Globus pallidus (tissue), 1 donor: ENCODE measurements around the gene SWAP70.
A peak's percentile ranks its signal among the peaks of the same experiment; 100 is the strongest.
"Not testable (repeated sequence)": the region's sequence is repeated elsewhere in the genome, so short reads cannot be mapped to it uniquely, and the experiment has no call there.

Experiments used
- DNase-seq: peaks from one replicate; pipeline ENCODE4 v3.0.0-alpha.2; 2015; ENCODE audit warnings: low spot score

The SWAP70 gene

DNA sequence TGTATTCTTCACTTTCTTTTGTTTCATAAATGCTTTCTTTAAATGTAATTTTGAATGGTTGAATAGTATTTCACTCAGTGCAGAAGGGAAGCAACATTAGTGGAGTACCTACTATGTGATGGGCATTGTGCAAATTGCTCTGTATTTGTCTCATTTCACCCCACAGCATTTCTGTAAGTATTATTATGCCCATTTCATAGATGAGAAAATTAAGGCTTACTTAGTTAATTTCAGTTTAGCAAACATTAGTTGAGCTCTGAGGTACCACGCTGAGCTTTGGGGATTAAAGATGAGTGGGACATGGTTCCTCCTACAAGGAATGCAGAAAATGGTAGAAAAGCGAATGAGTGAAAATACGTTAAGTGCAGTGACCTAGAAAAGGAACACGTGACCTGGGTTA lies 58.1 kb downstream of the SWAP70 start:
- DNase-seq: no peak

DNA sequence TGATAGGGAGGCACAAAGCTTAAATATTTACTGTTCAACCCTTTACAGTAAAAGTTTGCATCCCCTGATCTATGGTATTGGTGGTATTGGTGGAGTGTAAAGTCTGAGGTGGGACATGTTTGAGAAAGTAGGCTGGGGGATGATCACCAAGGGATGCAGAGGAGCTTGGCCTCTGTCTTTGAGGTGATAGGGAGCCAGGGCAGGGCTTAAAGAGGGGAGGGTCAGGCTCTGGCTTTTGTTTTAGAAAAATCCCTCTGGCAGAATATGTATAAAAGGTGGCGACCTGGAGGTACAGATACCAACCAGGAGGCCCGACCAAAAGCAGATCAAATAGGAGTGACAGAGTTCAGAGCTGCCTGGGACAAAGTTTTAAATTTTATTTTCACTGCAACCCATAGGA lies 59.0 kb downstream of the SWAP70 start:
- no peak for DNase-seq

DNA sequence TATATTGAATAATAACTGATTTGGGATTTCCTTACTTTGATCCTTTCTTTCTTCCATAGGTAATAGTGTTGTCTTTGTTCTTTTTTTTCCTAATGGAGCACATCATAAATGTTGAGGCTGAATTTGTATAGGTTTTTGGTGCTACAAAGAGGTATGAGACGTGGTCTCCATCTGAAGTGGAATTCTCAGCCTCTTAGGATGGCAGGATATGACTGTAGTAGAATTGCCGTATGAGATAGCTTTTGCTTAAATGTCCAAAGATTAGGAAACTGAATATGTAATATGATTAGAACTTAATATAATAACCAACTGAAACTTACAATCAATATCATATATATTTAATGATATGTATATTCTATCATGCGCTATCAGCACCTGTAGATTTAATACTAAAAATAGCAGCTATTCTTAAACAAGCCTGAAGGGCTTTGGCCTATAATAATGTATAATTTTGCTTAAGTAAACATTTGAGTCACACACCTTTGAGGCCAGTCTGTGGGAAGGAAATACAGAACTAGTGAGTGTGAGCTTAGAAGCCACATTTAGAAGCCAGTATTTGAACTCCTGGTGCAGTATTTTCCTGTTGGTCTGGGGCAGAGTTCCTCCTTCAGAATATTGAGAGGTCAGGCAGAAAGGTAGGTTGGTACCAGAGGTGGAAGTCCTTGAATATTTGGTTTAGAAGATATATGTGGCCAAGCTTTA lies 62.6 kb downstream of the SWAP70 start:
- DNase-seq: no peak

DNA sequence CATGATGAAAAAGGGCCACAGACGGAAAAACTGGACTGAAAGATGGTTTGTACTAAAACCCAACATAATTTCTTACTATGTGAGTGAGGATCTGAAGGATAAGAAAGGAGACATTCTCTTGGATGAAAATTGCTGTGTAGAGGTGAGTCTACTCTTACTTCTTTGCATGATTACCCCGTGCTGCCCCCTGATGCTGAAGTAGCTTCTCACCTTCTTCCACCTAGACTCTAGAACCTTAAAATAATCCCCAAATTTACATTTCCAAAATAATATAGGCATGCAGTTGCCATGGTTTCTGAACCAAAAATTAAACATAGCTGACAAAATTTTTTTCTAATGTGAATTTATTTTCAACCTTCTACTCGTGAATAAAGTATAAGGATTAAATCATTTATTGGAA lies 64.2 kb downstream of the SWAP70 start:
- no peak for DNase-seq

DNA sequence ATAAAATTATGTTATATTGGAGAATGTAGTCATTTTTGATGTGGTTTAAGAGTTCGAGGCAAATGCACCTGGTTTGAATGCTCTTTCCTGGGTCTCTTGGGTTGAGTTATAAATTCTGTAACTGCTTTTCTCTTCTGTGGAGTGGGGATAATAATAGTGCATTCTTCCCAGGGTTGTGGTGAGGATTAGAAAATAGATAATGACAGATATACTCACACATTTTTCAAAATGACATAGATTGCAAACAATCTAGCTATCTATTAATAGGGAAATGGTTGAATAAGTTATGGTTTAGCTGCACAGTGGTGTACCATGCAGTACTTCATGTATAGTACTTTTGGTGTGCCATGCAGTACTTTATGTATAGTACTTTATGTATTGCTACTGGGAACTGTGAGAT lies 67.4 kb downstream of the SWAP70 start:
- no peak for DNase-seq

DNA sequence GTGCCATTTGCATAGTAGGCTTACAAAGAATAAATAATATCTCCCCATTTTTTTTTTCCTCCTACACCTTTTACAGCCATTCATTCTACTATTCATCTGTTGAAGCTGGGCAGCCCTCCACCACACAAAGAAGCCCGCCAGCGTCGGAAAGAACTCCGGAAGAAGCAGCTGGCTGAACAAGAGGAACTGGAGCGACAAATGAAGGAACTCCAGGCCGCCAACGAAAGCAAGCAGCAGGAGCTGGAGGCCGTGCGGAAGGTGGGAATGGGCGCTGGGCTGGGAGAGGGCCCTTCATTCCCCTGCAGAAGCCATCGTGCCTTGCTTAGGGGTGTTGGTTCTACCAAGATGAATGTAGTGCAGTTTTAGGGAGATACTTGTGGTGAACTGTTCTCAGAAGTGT lies 68.6 kb downstream of the SWAP70 start:
- peak; percentile 17 for DNase-seq

DNA sequence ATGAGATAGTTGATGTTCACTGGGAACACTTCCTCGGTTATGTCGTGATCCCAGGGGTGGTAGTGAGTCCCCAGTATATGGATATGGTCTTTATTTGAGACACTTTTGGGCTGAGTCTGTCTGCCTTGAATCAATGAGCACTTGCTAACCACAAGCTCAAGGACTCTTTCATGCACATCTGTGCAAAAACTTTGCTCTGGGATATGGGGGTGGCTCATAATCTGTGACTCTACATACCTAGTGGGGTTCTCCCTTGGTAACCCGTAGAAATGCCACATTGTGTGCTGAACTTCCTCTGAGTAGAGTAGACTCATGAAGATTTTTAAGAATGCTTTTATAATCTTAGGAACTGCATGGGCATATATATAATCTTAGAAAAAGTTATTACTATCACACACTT lies 69.3 kb downstream of the SWAP70 start:
- DNase-seq: no peak

DNA sequence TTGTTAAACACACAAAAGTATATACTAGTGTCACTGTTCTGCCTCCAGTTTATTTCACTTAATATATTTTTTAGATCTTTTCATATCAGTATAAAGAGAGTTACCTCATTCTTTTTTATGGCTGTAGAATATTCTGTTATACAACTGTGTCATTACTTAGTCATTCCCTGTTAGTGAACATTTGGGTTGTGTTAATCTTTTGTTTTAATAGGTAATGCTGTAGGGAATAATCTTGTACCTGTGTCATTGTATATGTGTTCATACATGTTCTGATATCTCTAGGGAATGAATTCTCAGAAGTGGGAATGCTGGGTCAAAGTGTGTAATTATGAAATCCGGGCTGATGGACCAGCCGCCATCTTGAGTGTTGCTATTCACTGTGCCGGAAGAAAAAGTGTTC lies 71.4 kb downstream of the SWAP70 start:
- DNase-seq: no peak

DNA sequence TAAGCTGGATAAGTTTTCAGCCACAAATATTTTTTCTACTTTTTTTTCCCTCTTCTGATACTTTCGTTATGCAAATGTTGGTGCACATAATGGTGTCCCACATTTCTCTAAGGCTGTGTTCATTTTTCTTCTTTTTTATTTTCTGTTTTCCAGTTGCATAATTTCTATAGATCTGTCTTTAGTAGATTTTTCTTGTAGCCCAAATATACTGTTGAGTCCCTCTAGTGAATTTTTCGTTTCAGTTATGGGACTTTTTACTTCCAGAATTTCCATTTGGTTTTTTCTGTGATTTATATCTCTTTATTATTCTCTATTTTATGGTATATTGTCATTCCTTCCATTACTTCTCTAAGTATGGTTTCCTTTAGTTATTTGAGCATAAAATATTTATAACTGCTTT lies 72.0 kb downstream of the SWAP70 start:
- DNase-seq: no peak

DNA sequence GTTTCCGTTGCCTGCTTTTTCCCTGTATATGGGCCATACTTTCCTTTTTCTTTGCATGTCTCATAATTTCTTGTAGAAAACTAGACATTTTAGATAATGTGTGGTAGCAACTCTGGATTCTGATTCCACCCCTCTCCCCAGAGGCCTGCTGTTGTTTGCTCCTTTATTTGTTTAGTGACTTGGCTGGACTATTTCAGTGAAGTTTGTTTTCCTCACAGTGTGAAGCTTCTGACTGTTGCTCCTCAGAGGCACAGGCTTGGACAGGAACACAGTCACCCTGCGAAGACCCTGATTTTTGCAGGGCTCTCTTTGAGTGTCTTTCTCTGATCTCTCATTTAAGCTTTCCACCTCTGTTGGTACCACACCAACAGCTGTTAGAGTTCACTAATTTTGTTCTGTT lies 72.5 kb downstream of the SWAP70 start:
- DNase-seq: no peak

DNA sequence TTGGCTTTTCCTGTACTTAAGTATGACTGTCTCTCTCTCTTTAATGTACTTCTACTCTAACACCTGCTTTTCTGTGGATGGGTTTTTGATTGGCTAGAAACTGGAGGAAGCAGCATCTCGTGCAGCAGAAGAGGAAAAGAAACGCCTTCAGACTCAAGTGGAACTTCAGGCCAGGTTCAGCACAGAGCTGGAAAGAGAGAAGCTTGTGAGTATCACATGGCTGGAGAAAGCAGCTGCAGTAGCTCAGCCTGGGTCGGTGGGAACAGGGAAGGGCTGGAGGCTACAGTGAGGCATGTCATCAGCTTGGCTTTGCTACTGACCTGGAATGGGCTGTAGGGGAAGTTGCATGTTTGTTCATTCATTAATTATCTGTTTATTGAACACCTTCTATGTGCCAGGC lies 74.2 kb downstream of the SWAP70 start:
- peak; percentile 49 for DNase-seq

DNA sequence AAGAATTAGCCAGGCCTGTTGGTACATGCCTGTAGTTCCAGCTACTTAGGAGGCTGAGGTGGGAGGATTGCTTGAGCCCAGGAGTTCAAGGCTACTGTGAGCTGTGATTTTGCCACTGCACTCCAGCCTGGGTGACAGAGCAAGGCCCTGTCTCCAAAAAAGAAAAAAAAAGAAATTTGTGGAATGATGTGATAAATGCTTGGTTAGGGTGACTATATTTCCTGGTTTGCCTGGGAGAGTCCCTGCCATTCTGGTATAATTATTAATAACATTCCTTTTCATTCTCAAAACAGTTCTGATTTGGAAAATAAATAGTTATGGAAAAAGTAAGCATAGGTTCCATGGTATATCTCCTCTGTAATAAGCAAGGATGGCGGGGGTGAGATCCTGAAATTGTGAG lies 74.8 kb downstream of the SWAP70 start:
- no peak for DNase-seq

DNA sequence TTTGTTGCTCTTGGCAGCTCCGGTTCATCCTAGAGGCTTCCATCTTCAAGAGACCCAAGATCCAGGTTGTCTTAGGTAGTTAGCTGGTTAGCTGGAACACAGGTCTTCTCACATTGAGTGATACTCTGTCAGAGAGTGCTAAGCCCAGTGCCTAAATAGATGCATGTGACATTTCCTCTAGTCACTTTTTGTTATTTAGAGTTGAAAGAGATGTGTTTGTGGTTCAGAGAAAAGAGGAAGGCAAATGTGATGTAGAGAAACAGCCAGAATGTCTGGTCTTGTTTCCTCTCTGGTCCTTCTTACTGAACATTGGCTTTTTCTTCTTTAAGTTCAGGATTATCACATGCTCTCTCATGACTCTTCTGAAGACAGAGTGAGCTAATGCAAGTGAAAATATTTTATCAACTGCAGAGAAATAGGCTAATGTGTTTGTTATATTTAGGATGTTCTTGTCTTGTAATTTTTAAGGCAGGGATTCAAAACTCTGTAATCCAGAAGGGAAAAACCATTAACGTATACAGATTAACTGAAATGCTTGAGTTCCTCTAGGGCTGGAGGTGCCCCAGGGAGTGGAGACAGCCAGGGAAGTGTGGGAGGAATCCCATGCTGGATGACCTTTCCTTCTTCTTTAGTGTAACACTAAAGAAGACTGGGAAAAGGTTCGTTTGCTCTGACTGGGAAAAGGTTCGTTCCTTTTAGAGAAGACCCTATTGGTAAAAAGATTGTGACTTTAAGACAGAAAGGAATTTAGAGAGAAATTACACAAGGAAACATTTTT lies 75.4 kb downstream of the SWAP70 start:
- peak; percentile 66 for DNase-seq

DNA sequence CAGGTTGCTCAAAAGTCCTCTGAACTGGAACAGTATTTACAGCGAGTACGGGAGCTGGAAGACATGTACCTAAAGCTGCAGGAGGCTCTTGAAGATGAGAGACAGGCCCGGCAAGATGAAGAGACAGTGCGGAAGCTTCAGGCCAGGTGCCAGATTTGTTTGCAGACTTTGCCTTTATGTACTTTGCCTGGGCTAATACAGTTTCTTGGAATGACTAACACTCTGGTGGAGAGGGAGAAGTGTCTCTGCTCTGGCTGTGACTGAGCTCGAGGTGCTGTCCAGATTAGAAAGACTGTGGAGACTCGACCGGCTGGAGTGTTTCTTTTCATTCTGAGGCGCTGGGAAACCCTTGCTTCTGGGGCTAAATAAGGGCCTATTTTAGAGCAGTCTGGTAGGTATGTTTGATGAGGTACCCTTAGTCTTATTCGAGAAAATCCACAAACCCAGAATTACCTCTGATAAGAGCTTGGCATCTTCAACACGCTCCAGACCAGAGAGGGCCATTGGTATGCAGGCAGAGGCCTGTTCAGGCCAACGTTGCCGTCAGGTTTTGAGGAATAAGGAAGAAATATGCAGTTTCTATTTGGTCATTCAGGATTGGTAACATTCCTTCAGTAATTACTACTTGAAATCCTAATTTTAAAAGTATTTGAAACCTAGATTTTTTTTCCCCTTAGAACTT lies 76.5 kb downstream of the SWAP70 start:
- DNase-seq: no peak

DNA sequence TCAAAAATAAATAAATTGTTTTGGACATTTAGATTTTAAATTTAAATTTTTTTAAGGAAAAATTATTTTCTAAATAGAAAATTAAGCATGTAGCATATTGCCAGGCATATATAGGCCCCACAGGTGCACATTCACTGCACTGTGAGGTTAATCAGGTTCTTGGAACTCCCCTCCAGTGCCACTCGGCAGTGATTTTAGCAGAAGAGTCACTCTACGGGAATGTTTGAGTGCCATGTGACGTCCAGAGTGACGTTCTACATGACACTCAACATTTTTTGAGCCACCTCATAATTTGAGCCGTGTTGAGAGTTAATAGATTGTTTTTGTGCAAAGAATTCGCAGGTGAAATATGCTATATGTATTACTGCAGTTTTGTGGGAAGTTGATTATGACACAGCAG lies 77.4 kb downstream of the SWAP70 start:
- no peak for DNase-seq

DNA sequence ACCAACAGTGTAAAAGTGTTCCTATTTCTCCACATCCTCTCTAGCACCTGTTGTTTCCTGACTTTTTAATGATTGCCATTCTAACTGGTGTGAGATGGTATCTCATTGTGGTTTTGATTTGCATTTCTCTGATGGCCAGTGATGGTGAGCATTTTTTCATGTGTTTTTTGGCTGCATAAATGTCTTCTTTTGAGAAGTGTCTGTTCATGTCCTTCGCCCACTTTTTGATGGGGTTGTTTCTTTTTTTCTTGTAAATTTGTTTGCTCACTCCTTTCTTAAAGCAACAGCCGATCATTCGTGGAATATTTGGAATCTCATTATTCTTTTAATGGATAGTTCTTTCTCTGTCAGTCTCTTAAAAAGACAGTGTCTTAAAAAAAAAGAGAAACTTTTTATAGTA lies 79.6 kb downstream of the SWAP70 start:
- not testable (repeated sequence) for DNase-seq

DNA sequence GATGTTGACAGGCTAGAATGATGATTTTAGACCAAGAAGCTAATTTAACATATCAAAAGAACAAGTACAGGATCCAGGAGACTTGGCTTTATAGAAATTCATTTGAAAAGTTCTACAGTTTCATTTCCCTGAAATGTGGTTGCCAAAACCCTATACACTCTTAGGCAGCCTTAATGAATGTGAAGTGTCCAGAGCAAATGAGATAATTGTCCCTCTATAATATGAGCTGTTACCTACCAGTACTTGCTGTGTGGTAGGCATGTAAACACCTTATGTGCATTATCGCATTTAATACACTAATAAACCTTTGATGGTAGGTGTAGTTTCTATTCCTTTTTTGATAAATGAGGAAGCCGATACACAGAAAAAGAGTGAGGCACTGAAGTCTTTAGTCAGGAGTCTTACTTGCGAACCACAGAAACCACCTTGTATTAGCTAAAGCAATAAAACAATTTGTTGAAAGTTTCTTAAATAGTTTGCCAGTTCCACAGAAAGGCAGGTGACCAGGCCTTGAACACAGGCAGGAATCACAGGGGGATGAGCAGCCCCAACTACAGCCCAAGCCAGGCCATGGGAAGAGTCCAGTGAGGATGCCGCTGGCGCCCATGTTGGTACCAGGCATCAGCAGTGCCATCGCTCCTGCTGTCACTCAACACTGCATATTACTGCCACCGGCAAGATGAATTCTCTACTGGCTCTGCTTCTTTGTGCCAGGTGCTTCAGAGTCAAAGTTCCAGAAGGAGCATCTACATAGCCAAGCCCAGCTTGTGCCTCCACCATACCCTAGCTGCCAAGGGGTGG lies 81.7 kb downstream of the SWAP70 start:
- DNase-seq: no peak

DNA sequence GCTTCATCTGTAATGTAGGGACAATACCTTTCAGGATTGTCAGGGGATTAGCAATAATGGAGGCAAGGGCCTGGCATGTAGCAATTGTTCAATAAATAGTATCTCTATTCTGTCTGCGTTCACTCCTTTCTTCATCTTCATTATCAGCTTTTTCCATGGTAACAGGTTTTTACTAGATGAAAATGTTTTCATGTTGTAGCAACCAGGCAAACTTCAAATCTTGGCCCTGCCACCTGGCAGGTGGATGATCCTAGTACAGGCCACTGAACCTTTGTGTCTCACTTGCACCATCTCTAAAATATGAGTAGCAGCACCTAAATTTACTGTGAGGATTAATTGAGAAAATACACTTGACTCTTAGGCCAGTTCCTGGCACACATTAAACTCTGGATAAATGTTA lies 83.4 kb downstream of the SWAP70 start:
- no peak for DNase-seq

DNA sequence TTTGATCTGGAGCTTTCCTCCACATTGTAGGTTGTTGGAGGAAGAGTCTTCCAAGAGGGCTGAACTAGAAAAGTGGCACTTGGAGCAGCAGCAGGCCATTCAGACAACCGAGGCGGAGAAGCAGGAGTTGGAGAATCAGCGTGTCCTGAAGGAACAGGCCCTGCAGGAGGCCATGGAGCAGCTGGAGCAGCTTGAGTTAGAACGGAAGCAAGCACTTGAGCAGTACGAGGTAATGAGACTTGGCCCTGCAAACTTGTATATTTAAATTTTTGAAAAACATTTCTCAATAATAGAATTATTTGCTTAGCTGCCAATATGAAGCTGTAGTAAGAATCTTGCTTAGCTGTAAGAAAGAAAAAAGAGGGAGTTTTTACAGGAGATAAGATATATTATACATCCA lies 84.0 kb downstream of the SWAP70 start:
- DNase-seq: no peak

DNA sequence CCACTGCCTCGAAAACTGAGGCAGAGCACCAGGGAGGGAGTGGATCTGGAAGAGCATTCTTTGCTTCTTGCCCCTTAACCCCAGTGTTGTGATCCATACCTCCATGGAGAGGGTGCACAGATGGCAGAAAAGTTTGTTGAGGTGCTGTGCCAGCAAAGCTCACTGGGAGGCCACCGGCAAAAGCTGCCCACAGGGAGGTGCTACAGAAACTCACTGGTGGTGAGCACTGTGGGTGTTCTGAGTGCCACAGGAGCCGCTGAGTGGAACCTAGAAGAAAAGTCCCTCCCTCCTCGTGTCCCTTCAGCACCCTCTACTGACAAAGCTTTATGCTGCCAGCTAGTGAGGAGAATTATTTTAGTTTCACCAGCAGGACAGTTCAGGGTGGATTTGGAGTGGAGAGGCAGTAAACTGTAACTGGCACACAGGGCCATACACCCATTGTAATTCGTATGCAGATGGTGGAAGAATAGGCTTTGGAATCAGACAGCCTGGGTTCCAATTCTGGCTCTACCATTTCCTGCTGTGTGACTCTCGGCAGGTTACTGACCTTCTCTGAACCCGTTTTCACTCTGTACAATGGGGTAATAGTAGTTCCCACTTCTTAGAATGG lies 84.6 kb downstream of the SWAP70 start:
- peak; percentile 82 for DNase-seq

DNA sequence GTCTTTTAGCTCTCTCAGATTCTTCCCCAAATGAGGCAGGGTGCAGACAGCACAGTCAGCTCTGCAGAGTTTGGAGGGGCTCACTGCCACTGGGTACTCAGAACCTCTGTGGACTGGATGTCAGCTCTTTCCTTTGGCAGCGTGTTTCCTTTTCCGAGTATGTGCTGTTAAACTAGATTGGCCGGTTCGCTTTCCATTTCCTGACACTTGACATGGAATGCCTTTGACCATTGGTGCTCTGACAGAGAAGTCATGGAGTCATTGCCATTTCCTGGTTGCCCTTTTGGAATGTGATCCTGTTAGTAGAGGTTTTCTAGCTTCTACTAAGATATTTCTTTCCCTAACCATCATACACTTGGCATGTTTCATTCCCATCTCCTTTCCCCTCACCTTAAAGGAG lies 86.7 kb downstream of the SWAP70 start:
- no peak for DNase-seq

DNA sequence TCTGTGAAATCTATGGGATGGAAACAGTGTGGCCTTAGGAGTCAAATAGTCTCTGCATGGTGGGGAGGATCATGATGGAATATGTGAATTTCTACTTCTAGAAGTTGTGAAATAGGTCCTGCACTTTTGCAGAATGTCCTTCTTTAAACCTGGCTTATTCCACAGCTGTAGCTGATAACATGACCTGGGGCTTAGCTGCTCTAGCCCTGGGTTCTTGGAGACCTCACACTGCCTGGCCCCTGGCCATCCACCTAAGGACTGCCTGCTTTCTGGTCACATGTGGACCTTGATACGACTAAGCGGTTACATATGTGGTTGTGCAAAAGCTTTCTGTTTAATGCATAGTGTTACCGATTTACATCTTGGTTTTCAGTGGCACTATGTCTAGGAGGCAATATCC lies 88.2 kb downstream of the SWAP70 start:
- no peak for DNase-seq
